ENCODE results near the gene ITGA2B.
"Not testable (repeated sequence)": the region's sequence is repeated elsewhere in the genome, so short reads cannot be mapped to it uniquely, and the experiment has no call there.

ITGA2B gene

GRCh38 chr17:44329516-44329915, 59.9 kb downstream of the ITGA2B start:
- not testable (repeated sequence) for DNase-seq

- no peak for DNase-seq
Observed at GRCh38 chr17:44327715-44328449, 61.6 kb downstream of the ITGA2B start.

DNA sequence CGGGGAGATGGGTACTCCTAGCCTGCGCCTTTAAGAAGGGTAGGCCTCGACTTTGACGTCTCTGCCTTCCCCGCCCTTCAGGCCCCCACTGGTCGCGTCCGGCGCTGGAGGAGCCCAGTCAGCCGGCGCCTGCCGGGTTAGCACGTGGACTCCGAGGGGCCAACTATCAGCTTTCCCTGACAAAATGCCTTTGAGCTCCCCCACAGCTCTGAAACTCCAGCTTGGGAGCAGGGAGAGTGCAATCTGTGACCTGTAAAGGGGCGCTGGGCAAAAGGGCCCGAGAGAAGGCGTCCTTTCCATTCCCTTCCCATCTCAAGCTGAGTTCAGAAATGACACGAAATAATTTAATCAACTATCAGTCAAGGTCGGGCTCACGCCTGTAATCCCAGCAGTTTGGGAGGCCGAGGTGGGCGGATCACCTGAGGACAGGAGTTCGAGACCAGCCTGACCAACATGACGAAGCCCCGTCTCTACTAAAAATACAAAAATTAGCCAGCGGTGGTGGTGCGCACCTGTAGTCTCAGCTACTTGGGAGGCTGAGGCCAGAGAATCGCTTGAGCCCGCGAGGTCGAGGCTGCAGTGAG, 62.5 kb downstream of the ITGA2B start:
- DNase-seq = peak; percentile 98

DNA sequence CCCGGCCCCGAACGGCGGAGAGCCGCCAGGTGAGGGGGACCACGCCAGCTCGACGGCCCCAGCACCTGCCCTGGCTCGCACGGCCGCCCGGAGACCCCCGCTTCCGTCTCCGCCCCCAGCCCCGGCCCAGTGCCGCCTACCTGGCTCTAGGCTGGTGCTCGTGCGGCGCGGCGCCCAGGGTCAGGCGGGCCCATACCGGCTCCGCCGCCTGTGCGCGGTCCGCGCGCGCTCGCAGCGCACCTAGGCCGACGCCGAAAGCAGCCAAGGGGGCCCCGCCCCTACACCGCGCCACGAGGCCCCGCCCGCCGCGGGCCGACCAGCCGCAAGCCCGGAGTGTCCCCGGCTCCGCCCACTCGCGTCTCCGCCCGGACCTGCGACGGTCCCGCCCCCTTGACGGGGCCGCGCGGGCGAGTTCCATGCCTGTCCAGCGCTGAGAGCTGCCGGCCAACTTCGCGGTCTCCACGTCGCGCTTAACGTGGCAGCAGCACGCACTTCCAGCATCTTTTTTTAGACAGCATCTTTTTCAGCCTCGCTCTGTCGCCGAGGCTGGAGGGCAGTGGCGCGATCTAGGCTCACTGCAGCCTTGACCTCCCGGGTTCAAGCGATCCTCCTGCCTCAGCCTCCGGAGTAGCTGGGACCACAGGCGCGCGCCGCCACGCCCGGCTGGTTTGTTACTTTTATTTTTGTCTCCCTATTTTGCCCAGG, 64.7 kb downstream of the ITGA2B start, which contains the start of gene SLC25A39:
Gene SLC25A39 (minus strand): TSS at position 253 of the 705 bp plus-strand sequence. CDS start 1,261 bp downstream, outside the sequence.
- peak; percentile 90 for DNase-seq

DNA sequence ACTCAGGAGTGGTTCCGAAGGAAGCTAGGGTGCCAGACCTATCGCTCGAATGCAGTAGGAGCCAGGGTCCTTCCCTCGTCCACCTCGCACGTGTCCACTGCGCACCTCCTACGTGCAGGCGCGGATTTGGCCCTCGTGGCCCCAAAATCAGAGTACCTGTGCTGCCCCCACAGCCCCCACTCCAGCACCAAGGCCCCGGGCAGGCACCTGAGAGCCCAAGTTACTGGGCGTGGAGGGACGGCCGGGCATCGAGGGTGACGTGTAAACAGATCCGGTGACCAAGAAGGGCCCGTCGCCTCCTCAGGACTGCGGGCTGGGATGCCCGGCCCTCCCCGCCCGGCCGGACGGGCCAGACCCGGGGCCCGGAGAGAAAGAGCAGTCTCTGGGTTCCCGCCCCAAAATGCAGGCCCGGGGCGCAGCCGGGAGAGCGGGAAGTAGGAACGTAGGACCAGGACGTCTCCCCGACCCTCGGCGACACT, 65.3 kb downstream of the ITGA2B start:
- DNase-seq = no peak

GRCh38 chr17:44323359-44324091, 65.9 kb downstream of the ITGA2B start:
- no peak for DNase-seq

DNA sequence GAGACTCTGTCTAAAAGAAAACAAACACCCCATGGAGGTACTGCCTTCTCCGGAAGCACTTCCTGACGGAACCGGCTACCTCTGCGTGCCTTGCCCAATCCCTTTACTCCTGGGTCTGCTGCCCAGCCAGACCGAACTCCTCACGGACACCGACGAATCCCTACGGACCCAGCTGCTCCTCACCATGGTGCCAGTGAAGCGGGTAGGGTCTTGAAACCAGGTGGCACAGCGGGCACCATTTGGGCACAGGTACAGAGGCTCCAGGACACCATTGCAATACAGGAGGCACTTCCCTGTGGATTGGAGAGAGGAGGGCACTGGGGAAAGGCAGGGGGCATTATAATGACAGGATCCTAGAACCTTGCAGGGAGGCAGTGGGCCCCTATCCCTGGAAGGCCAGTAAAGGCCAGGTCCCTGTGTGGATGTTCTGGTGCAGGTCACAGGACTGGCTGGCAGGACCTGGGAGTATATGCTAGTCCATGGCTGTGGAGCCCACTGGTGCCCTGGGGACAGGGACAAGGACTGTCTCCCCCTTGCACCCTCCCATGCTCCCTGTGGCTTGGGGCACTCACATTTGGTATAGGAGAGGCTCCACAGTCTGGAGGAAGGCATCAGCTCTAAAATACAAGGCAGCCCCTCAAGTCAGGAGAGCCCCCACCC, 67.1 kb downstream of the ITGA2B start:
- DNase-seq = no peak

Data from fibroblast of skin of back (primary cell).